Measurements from ENCODE around the gene PHF23.

Gene PHF23

GRCh38 chr17:7237266-7237760 lies 1.9 kb downstream of the PHF23 start:
- H2BK5ac ChIP-seq (ENCODE audit: low read length) = peak overlapping the region; percentile 85
- H4K8ac ChIP-seq (ENCODE audit: low read depth, low read length) = no peak overlapping the region
- no peak overlapping the region for H2BK120ac ChIP-seq (ENCODE audit: low read depth, low read length)
- H2AK5ac ChIP-seq (ENCODE audit: low read depth, low read length) = no peak overlapping the region
- H2BK15ac ChIP-seq (ENCODE audit: low read length) = no peak overlapping the region
- peaks cover 18% of the 10 kb centered on the region for H3K79me1 ChIP-seq (ENCODE audit: low read depth, low read length)
- H3K27me3 ChIP-seq (ENCODE audit: control insufficient read depth in 3 of 3, insufficient read depth in 3 of 3, low read depth in 1 of 3, low read length in 3 of 3) = no peaks in the 10 kb centered on the region
- H3K9ac ChIP-seq (ENCODE audit: low read depth, low read length, poor library complexity) = no peak overlapping the region
- H4K91ac ChIP-seq (ENCODE audit: low read depth, low read length, poor library complexity) = no peak overlapping the region
- H2AFZ ChIP-seq (ENCODE audit: low read length) = no peak overlapping the region
- H3K4ac ChIP-seq (ENCODE audit: low read length) = no peak overlapping the region
- DNase-seq (ENCODE audit: low spot score) = no peak
- no peak overlapping the region for H3K14ac ChIP-seq (ENCODE audit: low read length)
- peaks cover 38 to 50% of the 10 kb centered on the region in 2 donors for H3K36me3 ChIP-seq (replicated peaks in 1 of 2; ENCODE audit: control insufficient read depth in 2 of 2, insufficient read depth in 2 of 2, low read length in 2 of 2)
- H3K9me3 ChIP-seq (replicated peaks in 1 of 2; ENCODE audit: control insufficient read depth in 2 of 2, insufficient read depth in 1 of 2, low read depth in 1 of 2, low read length in 2 of 2) = no peaks in the 10 kb centered on the region
- H3K4me1 ChIP-seq (ENCODE audit: control insufficient read depth in 2 of 2, insufficient read depth in 1 of 2, low read depth in 1 of 2, low read length in 2 of 2) = peaks cover 15 to 26% of the 10 kb centered on the region in 2 donors
- no peak overlapping the region for H3K23ac ChIP-seq (ENCODE audit: low read depth, low read length, poor library complexity)
- peak overlapping the region; percentile 15 to 93 for H3K4me3 ChIP-seq (ENCODE audit: low read length in 2 of 2)
- H3K18ac ChIP-seq (ENCODE audit: low read length) = no peak overlapping the region
- H2BK12ac ChIP-seq (ENCODE audit: low read length) = no peak overlapping the region
- H3K27ac ChIP-seq (replicated peaks; ENCODE audit: low read length) = peak overlapping the region; percentile 50
- no CpG with 5 or more reads among the region's 6 CpGs for WGBS, 2 donors (ENCODE audit: extremely low coverage in 2 of 2, insufficient read length in 2 of 2, insufficient replicate concordance in 1 of 2)
- peak overlapping the region; percentile 51 for H3K4me2 ChIP-seq (ENCODE audit: insufficient read depth, low read length, poor library complexity, severe bottlenecking)

GRCh38 chr17:7236808-7237207 lies 2.4 kb downstream of the PHF23 start:
- H4K91ac ChIP-seq (ENCODE audit: low read depth, low read length, poor library complexity) = no peak overlapping the region
- H3K4me2 ChIP-seq (ENCODE audit: insufficient read depth, low read length, poor library complexity, severe bottlenecking) = no peak overlapping the region
- no peak overlapping the region for H2AK5ac ChIP-seq (ENCODE audit: low read depth, low read length)
- H2AFZ ChIP-seq (ENCODE audit: low read length) = no peak overlapping the region
- WGBS, 2 donors (ENCODE audit: extremely low coverage in 2 of 2, insufficient read length in 2 of 2, insufficient replicate concordance in 1 of 2) = 100% methylated on average over 1 of the region's 6 CpGs; no CpG with 5 or more reads in 1 of the 2 donors
- H3K14ac ChIP-seq (ENCODE audit: low read length) = no peak overlapping the region
- no peak overlapping the region for H3K27ac ChIP-seq (replicated peaks; ENCODE audit: low read length)
- no peak for DNase-seq (ENCODE audit: low spot score)
- H2BK120ac ChIP-seq (ENCODE audit: low read depth, low read length) = no peak overlapping the region
- no peak overlapping the region for H2BK12ac ChIP-seq (ENCODE audit: low read length)
- H2BK15ac ChIP-seq (ENCODE audit: low read length) = no peak overlapping the region
- no peak overlapping the region for H3K4ac ChIP-seq (ENCODE audit: low read length)
- no peaks in the 10 kb centered on the region for H3K27me3 ChIP-seq (ENCODE audit: control insufficient read depth in 3 of 3, insufficient read depth in 3 of 3, low read depth in 1 of 3, low read length in 3 of 3)
- H3K36me3 ChIP-seq (replicated peaks in 1 of 2; ENCODE audit: control insufficient read depth in 2 of 2, insufficient read depth in 2 of 2, low read length in 2 of 2) = peaks cover 38 to 55% of the 10 kb centered on the region in 2 donors
- H3K79me1 ChIP-seq (ENCODE audit: low read depth, low read length) = peaks cover 16% of the 10 kb centered on the region
- no peak overlapping the region for H3K23ac ChIP-seq (ENCODE audit: low read depth, low read length, poor library complexity)
- H3K4me3 ChIP-seq (ENCODE audit: low read length in 2 of 2) = peak overlapping the region in 1 of 2 donors; percentile 93
- H3K4me1 ChIP-seq (ENCODE audit: control insufficient read depth in 2 of 2, insufficient read depth in 1 of 2, low read depth in 1 of 2, low read length in 2 of 2) = peaks cover 17 to 31% of the 10 kb centered on the region in 2 donors
- H3K9ac ChIP-seq (ENCODE audit: low read depth, low read length, poor library complexity) = no peak overlapping the region
- no peaks in the 10 kb centered on the region for H3K9me3 ChIP-seq (replicated peaks in 1 of 2; ENCODE audit: control insufficient read depth in 2 of 2, insufficient read depth in 1 of 2, low read depth in 1 of 2, low read length in 2 of 2)
- H2BK5ac ChIP-seq (ENCODE audit: low read length) = no peak overlapping the region
- H3K18ac ChIP-seq (ENCODE audit: low read length) = no peak overlapping the region
- H4K8ac ChIP-seq (ENCODE audit: low read depth, low read length) = no peak overlapping the region

GRCh38 chr17:7235693-7236665 lies 3.3 kb downstream of the PHF23 start:
- no peak overlapping the region for H2AK5ac ChIP-seq (ENCODE audit: low read depth, low read length)
- H3K9ac ChIP-seq (ENCODE audit: low read depth, low read length, poor library complexity) = no peak overlapping the region
- peaks cover 15 to 31% of the 10 kb centered on the region in 2 donors for H3K4me1 ChIP-seq (ENCODE audit: control insufficient read depth in 2 of 2, insufficient read depth in 1 of 2, low read depth in 1 of 2, low read length in 2 of 2)
- no peak overlapping the region for H2BK12ac ChIP-seq (ENCODE audit: low read length)
- H2AFZ ChIP-seq (ENCODE audit: low read length) = no peak overlapping the region
- no peak overlapping the region for H3K4ac ChIP-seq (ENCODE audit: low read length)
- peak overlapping the region in 1 of 2 donors; percentile 33 for H3K4me3 ChIP-seq (ENCODE audit: low read length in 2 of 2)
- no peak overlapping the region for H3K14ac ChIP-seq (ENCODE audit: low read length)
- no peak overlapping the region for H2BK15ac ChIP-seq (ENCODE audit: low read length)
- no peak overlapping the region for H3K4me2 ChIP-seq (ENCODE audit: insufficient read depth, low read length, poor library complexity, severe bottlenecking)
- no peak overlapping the region for H2BK5ac ChIP-seq (ENCODE audit: low read length)
- no peak overlapping the region for H4K91ac ChIP-seq (ENCODE audit: low read depth, low read length, poor library complexity)
- H3K9me3 ChIP-seq (replicated peaks in 1 of 2; ENCODE audit: control insufficient read depth in 2 of 2, insufficient read depth in 1 of 2, low read depth in 1 of 2, low read length in 2 of 2) = no peaks in the 10 kb centered on the region
- H3K79me1 ChIP-seq (ENCODE audit: low read depth, low read length) = peaks cover 14% of the 10 kb centered on the region
- H4K8ac ChIP-seq (ENCODE audit: low read depth, low read length) = no peak overlapping the region
- H3K18ac ChIP-seq (ENCODE audit: low read length) = no peak overlapping the region
- H2BK120ac ChIP-seq (ENCODE audit: low read depth, low read length) = no peak overlapping the region
- no CpG with 5 or more reads among the region's 22 CpGs for WGBS, 2 donors (ENCODE audit: extremely low coverage in 2 of 2, insufficient read length in 2 of 2, insufficient replicate concordance in 1 of 2)
- H3K23ac ChIP-seq (ENCODE audit: low read depth, low read length, poor library complexity) = no peak overlapping the region
- H3K36me3 ChIP-seq (replicated peaks in 1 of 2; ENCODE audit: control insufficient read depth in 2 of 2, insufficient read depth in 2 of 2, low read length in 2 of 2) = peaks cover 36 to 52% of the 10 kb centered on the region in 2 donors
- no peak for DNase-seq (ENCODE audit: low spot score)
- H3K27me3 ChIP-seq (ENCODE audit: control insufficient read depth in 3 of 3, insufficient read depth in 3 of 3, low read depth in 1 of 3, low read length in 3 of 3) = no peaks in the 10 kb centered on the region
- no peak overlapping the region for H3K27ac ChIP-seq (replicated peaks; ENCODE audit: low read length)

Data from neuronal stem cell (in vitro differentiated cells).